Epithelial cell of prostate (primary cell): Measurements from ENCODE around the gene POU4F1.

Source experiments
- DNase-seq: peaks from one replicate; pipeline ENCODE4 v3.0.0-alpha.2; 2011; ENCODE audit warnings: low read depth, low spot score
- H3K27ac ChIP-seq: fragments of 450-650 bp; 2 replicates; pipeline ENCODE4 v1.5.1; 2017; ENCODE audit warnings: mild to moderate bottlenecking

Gene POU4F1

GRCh38 chr13:78607409-78608251, 4.3 kb upstream of the POU4F1 start:
- DNase-seq = no peak
- no peak overlapping the region for H3K27ac ChIP-seq

DNA sequence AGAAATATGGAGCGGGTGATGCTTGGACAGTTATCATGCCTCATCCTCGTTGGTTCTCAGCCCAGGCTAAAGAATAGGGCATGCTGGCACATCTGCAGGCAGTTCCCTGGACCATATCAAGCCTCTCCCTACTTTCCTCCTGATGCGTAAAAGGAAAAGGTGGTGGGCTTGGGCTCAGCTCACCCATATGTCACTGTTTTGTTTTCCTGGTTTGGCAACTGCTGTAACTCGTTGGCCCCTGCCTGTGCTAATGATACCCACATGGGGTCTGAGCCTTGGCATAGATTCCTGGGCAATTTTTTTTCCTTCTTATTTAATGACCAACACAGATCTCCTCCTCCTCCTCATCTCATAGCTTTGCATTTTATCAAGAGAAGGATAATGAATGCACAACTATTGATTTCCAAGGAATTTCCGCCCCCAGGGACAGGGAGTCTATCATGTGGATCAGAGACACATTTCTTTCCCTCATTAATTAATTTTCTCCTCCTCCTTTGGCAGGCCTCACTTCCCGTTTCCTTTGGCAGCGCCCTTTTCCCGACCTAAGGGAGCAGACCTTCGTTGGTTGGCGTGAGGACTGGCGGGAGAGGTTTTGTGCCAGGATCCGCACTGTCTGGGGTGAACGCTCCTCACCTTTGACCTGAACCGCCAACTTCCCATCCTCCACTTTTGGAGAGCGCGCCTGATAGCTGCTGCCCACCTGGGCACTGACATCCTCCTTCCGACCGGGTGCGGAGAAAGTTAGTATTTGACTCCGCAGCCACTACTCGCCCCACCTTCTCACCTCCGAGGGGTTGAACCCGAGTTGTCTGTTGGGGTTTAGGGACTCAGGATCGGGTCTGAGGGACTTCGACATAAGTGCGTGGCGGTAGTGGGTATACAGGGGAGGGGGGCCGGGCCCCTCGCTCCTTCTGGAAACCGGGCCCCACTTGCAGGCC, 3.4 kb upstream of the POU4F1 start:
- DNase-seq = no peak
- no peak overlapping the region for H3K27ac ChIP-seq

GRCh38 chr13:78604782-78605611, 1.6 kb upstream of the POU4F1 start:
- no peak for DNase-seq
- no peak overlapping the region for H3K27ac ChIP-seq

DNA sequence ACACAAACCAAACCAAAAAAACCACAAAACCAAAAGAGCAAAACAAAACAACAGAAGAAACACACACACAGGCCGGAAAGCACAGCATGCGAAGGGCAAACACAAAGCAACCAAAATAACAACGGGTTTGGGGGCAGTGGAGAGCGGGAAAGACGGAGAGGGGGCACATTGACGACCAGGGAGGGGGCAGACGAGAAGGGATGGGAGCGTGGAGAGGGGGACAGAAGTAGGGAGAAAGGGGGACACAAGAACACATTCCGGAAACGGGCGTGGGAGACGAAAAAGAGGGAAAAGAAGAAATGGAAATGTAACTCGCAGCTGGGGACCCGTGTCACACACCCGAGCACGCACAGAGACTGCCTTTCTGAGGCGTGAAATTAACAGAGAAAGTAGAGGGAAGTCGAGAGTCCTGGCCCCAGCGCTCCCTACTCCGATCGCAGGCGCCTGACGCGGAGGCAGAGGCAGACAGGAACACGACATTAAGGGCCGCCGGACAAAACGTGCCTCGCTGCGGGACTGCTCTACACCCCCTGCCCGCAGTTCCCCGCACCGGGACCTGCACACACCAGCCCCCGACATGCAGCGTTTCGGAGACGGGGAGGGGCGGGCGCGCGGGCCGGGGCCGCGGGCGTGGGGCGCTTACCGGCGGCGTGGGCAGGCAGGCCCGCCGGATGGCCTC, 652 bp downstream of the POU4F1 start:
- H3K27ac ChIP-seq = no peak overlapping the region
- DNase-seq = no peak

- no peak overlapping the region for H3K27ac ChIP-seq
- no peak for DNase-seq
Measured at GRCh38 chr13:78601874-78602560, 1.3 kb downstream of the POU4F1 start.

- H3K27ac ChIP-seq = no peak overlapping the region
- no peak for DNase-seq
Measured at GRCh38 chr13:78601124-78601873, 2.1 kb downstream of the POU4F1 start.

DNA sequence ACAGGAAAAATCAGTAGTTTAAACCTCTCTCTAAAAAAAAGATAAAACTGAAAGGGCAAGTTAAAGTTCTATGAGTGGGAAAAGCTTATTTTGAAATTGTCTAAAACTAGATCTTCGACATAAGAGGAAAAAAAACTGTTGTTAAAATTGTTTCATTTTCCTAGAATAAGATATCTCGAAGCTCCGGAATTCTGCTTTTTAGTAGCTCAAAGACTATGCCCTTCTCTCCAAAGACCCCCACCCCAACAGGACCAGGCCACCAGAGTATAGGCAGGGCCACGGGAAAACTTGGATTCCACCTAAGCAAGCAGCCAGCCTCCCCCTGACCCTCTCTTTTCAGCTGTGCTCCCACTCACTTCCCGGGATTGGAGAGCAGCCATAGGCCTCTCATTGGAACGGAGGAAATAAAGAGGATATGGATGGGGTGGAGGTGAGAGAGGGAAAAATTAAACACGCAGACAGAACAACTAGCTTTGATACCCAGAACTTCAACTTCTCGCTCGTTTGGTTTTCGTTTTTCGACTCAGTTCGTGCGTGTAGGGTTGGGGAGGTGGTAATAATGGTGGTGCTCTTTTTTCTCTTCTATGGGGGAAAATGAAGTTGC, 3.0 kb downstream of the POU4F1 start:
- no peak overlapping the region for H3K27ac ChIP-seq
- DNase-seq = no peak

DNA sequence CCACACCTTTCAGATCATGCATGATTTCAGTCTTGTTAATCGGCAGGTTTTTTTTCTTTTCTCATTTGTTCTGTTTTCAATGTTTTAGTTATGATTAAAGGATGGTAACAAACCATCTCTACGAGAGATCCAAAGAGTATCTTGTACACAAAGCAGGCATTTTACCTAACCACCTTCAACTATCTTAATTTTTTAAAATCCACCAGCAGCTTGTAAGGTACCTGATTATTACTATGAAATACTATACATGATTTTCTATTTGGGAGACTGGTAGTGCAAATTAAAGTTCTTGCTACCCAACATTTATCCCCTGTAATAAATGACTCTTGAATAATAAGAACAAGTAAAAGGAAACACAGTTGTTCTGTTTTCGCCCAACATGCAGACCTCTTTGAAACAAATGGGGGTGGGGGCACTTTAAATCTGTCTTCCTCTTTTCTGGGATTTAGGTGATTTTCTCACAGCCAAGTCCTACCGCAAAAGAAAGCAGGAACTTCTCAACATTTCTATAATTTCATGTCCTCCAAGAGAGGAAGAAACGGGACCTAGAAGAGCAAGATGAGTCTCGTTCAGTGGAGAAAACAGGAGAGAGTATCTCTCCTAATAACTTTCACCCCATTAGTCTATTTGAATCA, 3.6 kb downstream of the POU4F1 start:
- DNase-seq = no peak
- H3K27ac ChIP-seq = no peak overlapping the region

DNA sequence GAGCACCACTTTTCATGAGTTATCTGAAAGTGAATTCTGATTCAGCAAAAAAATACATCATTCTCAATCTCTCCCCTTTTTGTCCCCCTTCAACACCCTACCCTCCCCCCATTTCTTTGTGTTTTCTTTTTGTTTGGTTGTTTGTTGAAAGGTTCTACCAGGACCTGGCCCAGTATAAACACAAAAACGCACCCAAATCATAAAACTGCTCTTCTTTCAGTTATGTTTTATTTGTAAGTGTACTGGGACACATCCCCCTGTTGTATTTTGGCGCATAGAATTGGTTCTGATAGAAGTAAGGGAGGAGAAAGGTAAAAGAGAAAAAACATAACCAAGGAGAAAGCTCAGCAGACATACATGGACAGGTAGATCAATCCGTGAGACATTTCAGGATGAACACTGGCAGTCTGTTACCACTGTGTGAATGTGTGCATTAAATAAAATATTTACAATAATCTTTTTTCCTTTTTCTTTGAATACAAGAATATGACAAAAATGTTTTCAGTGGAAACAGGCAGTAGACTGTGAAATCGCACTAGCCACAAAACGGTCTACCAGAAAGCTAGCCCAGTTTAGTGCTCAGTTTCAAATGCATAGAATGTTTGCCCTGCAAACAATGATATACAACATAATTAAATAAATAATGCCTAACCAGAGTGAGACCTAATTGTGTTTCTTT, 4.2 kb downstream of the POU4F1 start:
- DNase-seq = no peak

DNA sequence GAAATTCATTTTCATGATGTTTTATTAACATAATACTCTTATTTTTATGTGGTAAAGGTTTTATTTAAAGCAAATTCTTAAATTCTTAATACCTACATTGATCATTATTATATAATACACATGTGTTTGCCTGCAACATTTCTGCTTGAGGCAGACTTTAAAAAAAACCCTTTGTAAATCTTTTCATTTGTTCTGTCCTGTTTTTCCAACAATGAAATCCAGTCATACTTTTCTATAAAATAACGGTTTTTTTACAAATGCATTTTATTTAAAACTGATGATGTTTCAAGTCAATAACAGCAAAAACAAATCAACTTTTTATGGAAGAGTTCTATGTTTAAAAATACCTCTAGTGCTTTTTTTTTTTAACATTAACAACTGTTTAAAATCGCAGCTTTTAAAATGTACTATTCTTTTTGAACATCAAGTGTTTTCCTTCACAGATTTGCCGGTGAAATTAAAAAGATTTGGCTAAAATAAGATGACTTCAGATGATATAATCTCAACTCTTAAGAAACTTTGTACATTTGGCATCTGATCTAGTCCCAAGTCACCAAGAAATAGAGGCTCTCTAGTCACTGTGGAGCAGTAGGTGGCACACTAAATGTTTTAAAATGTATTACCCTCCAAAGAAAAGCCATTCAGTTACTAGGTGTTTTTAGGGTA, 5.1 kb downstream of the POU4F1 start:
- DNase-seq = no peak
- no peak overlapping the region for H3K27ac ChIP-seq

More for the DNA sequence above, 4.2 kb downstream of the POU4F1 start:
- H3K27ac ChIP-seq = no peak overlapping the region

DNA sequence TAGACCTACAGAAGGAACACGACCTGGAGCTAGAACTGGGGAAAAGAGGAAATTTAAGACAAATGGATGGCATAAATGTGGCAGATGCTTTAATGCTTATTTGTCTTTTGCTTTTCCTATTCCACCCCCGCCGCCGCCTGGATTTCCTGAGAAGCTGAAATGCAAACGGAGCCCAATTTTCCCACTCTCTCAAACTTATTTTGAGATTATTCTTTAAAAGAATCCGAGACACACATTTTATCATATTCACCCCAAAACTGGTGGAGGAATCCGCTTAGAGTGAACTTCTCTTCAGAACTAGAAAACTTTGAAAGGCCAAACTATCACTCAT, 5.8 kb downstream of the POU4F1 start:
- DNase-seq = no peak
- H3K27ac ChIP-seq = no peak overlapping the region

DNA sequence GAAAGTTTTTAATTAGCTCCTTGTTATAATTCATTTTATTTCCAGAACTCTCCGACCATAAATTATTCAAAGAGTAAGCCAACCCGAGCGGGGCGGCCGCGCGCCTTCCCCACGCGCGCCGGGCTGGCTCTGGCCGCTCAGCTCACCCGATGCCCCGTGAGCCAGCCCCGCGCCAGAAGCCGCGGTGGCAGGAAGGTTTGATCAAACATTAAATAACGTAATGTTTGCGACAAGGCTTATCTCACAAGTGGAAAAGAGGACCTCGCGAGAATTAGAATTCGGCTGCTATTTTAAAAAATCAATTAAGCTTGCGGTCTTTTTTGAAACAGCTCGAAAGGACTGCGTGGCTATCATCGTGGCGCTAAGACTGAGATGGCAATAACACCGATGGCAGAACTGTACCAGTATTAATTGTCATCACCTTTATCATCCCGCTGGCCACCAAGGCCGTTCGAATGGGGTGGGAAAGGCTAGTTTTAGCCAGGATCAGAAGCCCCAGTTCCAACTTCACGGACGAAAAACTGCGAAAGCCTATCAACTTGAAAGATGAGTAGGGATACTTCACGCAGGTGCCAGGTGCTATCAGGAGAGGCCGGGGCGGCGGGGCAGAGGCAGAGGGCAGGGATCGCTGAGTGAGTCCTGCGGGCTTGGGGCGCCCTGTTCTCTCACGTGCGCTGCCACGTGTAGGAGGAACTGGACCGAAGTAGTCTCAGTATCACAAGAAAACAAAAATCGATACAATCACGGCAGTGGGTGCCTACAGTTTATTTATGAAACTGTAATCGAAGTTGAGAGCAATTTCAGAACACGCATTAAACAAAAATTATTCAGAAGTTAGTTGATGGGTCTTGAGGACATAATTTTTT, 6.4 kb downstream of the POU4F1 start:
- no peak overlapping the region for H3K27ac ChIP-seq
- no peak for DNase-seq

GRCh38 chr13:78596399-78596735, 7.0 kb downstream of the POU4F1 start:
- no peak overlapping the region for H3K27ac ChIP-seq
- DNase-seq = no peak

DNA sequence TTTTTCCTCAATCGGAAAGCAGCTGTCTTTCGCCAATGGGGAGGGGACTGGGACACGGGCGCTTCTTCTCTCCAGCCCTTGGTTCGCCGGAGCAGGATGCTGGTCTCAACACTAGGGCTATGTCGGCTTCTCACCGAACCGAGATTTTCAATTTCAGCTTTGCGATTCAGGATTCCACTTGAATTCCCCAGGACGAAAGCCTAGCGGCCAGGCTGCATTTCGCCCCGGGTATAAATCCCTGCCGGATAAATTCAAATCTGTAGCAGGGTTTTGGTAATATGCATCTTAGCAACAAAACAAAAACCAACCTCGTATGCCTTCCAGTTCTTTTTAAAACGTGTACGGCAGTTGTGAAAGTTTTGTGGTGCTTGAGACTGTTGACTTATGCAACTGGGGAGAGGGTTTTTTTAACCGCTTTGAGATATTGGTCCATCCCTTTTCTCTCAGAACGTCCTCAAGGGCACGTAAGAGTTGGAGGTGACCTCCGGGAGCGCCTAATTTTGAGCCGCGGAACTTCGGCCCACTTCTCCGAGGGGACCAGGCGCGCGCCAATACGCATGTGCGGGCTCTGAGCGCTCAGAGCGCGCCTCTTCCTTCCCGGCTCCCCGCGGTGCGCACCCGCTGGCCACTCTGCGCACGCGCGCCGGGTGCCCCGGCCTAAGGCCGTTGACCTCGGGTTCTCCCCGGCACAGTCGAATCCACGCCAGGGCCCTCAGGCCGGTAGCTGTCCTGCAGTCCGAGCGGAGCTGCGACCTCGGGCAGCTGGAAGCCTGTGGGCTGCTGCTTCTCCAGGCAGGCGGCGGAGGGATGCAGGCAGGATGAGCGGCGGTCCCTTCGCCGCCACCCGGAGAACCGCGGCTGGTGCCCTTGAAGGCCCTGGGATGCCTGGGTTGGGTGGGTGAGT, 7.6 kb downstream of the POU4F1 start:
- DNase-seq = no peak
- no peak overlapping the region for H3K27ac ChIP-seq

DNA sequence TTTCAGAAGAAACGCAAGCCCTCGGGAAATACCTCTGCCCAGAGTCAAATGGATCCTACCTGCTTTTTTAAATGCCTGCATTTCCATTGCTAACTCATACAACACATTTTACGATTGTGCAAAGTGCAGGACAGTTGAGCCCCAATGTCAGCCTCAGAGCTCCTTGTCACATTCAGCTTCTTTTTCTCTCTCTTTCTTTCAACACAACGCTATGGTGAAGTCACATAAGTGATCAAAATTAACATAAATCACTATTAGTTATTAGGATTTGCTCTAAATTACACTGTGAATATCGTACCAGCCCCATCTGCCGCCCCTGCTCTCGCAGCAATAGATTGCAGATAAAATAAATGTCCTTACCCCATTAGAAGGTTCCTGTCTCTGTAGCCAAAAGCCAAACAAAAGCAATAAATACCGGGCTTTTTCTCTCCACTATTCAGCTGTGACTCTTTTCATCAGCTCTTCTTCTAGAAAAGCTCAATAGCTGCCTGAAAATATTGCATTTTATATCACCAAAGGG, 8.8 kb downstream of the POU4F1 start:
- no peak for DNase-seq
- H3K27ac ChIP-seq = no peak overlapping the region
